ENCODE data around the gene IMMP2L. TPM values are rescaled to one million over a fixed set of nuclear protein-coding genes. Genes with fewer than 3 reads are reported as not detected.

The IMMP2L gene
- total RNA-seq, 1 experiment from 2014 or later, result 13.6 TPM

GRCh38 chr7:110827936-110828335 is 734.4 kb downstream of the IMMP2L start:
- no peaks in the 10 kb centered on the region for H3K27me3 Mint-ChIP-seq (ENCODE audit: low read depth)
- DNase-seq (ENCODE audit: low spot score) (no peak), ATAC-seq (no peak)
- TF ChIP-seq PRRX2 (CRISPR knock-in tag; IDR thresholded peaks at IDR 0.05) (no peak), JUN (CRISPR knock-in tag; IDR thresholded peaks at IDR 0.05) (no peak), SP1 (CRISPR knock-in tag; conservative IDR thresholded peaks at IDR 0.05) (no peak), AFF4 (CRISPR knock-in tag; IDR thresholded peaks at IDR 0.05; ENCODE audit: borderline replicate concordance) (no peak), MXD4 (CRISPR knock-in tag; IDR thresholded peaks at IDR 0.05; ENCODE audit: borderline replicate concordance) (no peak), TEAD1 (CRISPR knock-in tag; IDR thresholded peaks at IDR 0.05) (no peak), ESRRA (CRISPR knock-in tag; IDR thresholded peaks at IDR 0.05; ENCODE audit: borderline replicate concordance) (no peak), ZNF281 (CRISPR knock-in tag; IDR thresholded peaks at IDR 0.05) (no peak), STAT6 (CRISPR knock-in tag; conservative IDR thresholded peaks at IDR 0.05; ENCODE audit: low read depth) (no peak), NFATC4 (CRISPR knock-in tag; IDR thresholded peaks at IDR 0.05) (no peak), SMAD3 (CRISPR knock-in tag; IDR thresholded peaks at IDR 0.05; ENCODE audit: borderline replicate concordance) (no peak), ZMAT4 (CRISPR knock-in tag; IDR thresholded peaks at IDR 0.05) (no peak), PRDM15 (CRISPR knock-in tag; IDR thresholded peaks at IDR 0.05) (no peak), HMGA2 (CRISPR knock-in tag; IDR thresholded peaks at IDR 0.05) (no peak), TCF7 (CRISPR knock-in tag; IDR thresholded peaks at IDR 0.05; ENCODE audit: low read depth) (no peak), SMAD4 (CRISPR knock-in tag; IDR thresholded peaks at IDR 0.05) (no peak), ZNF219 (CRISPR knock-in tag; IDR thresholded peaks at IDR 0.05; ENCODE audit: borderline replicate concordance) (no peak)
- H3K4me3 Mint-ChIP-seq, result no peak overlapping the region
- H3K36me3 Mint-ChIP-seq, result no peaks in the 10 kb centered on the region; the same call in 1 of the 2 replicates
- H3K27ac Mint-ChIP-seq, result no peak overlapping the region
- ChIA-PET CTCF (no interaction called here), POLR2A (no interaction called here)
- peaks cover 10% of the 10 kb centered on the region for H3K4me1 Mint-ChIP-seq
- peaks cover 8% of the 10 kb centered on the region; the same call in 1 of the 2 replicates for H3K9me3 Mint-ChIP-seq

Measured in WTC11 (cell line).